Measurements from ENCODE around the gene AKR1C4. TPM values are rescaled to one million over a fixed set of nuclear protein-coding genes. Genes with fewer than 3 reads are reported as not detected.
"Not testable (repeated sequence)": the region's sequence is repeated elsewhere in the genome, so short reads cannot be mapped to it uniquely, and the experiment has no call there.

The AKR1C4 gene
- total RNA-seq, 4 donors from 2014 or later = not detected

DNA sequence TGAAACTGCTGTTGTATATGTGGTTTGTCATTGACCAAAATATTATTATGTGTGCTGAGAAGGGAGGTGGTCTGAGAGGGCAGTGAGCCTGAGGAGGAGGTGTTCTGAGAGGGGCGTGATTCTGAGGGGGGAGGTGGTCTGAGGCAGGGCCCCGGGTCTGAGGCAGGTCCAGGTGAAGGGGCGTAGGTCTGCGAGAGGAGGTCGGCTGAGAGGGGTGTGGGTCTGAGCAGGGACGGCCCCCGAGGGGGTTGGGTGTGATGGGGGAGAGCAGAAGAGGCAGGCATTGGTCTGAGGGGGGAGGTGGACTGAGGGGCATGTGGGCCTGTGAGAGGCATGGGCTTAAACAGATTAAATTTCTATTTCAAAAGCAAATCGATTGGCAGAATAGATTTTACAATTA lies 32.4 kb downstream of the AKR1C4 start:
- no peak for ATAC-seq (ENCODE audit: low FRiP score)
- DNase-seq (ENCODE audit: low spot score) = no peak
- TF ChIP-seq, protein P1, sequence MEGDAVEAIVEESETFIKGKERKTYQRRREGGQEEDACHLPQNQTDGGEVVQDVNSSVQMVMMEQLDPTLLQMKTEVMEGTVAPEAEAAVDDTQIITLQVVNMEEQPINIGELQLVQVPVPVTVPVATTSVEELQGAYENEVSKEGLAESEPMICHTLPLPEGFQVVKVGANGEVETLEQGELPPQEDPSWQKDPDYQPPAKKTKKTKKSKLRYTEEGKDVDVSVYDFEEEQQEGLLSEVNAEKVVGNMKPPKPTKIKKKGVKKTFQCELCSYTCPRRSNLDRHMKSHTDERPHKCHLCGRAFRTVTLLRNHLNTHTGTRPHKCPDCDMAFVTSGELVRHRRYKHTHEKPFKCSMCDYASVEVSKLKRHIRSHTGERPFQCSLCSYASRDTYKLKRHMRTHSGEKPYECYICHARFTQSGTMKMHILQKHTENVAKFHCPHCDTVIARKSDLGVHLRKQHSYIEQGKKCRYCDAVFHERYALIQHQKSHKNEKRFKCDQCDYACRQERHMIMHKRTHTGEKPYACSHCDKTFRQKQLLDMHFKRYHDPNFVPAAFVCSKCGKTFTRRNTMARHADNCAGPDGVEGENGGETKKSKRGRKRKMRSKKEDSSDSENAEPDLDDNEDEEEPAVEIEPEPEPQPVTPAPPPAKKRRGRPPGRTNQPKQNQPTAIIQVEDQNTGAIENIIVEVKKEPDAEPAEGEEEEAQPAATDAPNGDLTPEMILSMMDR (IDR thresholded peaks at IDR 0.05) = no peak

DNA sequence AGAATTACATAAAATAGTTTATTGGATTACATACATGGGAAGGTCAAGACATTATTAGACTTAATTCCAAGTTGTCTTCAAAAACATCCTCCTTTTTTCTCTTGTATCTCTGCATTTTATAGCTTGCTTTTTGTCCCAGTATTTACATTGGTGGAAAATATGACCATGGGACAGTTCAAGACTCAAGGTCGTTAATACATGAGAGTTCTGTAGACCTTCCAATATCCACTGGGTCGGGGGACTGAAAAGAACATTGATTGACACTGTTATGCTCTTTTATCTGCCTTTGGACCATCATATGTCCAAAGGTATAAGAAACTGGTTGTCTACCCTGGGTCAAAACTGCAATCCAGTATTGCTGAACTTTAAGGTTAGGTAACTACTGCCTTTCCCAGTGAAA lies 36.7 kb downstream of the AKR1C4 start:
- TF ChIP-seq, protein P1 (IDR thresholded peaks at IDR 0.05) = no peak

DNA sequence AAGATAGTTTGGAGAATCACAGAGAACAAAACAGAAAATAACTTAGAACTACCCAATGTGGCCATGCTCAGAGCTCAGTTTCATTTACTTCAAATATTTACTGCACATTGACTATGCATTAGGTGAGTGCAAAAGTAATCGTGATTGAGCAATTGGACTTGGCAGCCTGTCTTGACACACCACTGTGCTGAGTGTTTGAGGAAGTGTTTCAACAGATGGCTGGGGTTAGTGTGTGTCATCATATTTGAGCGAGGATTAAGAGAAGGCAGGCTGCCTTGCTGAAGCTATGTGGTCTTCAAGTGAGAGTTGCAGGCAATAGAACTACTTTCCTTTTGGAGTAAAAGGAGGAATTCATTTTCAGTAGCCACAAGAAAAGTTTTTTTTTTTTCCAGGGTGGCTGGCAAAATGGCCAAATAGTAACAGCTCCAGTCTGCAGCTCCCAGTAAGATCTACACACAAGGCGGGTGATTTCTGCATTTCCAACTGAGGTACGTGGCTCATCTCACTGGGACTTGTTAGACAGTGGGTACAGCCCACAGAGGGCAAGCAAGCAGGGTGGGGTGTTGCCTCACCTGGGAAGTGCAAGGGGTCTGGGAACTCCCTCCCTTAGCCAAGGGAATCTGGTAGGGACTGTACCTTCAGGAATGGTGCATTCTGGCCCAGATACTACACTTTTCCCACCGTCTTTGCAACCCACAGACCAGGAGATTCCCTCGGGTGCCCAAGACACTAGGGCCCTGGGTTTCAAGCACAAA lies 37.6 kb downstream of the AKR1C4 start:
- no peak for DNase-seq (ENCODE audit: low spot score)

More for the DNA sequence above, 36.7 kb downstream of the AKR1C4 start:
- ATAC-seq (ENCODE audit: low FRiP score) (no peak), DNase-seq (ENCODE audit: low spot score) (no peak)

DNA sequence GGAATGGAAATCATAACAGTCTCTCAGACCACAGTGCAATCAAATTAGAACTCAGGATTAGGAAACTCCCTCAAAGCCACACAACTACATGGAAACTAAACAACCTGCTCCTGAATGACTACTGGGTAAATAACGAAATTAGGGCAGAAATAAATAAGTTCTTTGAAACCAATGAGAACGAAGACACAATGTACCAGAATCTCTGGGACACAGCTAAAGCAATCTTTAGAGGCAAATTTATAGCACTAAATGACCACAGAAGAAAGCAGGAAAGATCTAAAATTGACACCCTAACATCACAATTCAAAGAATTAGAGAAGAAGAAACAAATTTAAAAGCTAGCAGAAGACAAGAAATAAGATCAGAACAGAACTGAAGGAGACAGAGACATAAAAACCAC lies 40.9 kb downstream of the AKR1C4 start:
- not testable (repeated sequence) for ATAC-seq (ENCODE audit: low FRiP score); DNase-seq (ENCODE audit: low spot score)

More for the DNA sequence above, 37.6 kb downstream of the AKR1C4 start:
- no peak for ATAC-seq (ENCODE audit: low FRiP score)
- TF ChIP-seq, protein P1 (IDR thresholded peaks at IDR 0.05) = no peak

DNA sequence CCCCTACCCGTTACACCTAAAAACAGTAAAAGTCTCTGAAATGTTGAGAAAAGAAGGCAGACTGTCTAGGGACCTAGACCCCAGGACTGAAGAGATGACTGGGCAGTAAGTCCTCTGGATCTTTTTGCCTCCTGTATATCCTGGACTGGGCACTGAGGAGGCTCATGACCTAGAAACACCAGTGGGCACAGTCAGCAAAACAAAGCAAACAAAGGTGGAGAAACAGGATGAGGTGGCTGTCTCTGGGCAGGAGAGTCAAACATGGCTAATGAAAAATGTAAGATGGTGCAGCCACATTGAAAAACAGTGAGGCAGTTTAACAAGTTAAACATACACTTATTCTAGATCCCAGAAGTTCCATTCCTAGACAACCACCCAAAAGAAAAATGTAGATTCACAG lies 45.9 kb downstream of the AKR1C4 start:
- TF ChIP-seq, protein P1 (IDR thresholded peaks at IDR 0.05) = no peak
- DNase-seq (ENCODE audit: low spot score) (no peak), ATAC-seq (ENCODE audit: low FRiP score) (no peak)

DNA sequence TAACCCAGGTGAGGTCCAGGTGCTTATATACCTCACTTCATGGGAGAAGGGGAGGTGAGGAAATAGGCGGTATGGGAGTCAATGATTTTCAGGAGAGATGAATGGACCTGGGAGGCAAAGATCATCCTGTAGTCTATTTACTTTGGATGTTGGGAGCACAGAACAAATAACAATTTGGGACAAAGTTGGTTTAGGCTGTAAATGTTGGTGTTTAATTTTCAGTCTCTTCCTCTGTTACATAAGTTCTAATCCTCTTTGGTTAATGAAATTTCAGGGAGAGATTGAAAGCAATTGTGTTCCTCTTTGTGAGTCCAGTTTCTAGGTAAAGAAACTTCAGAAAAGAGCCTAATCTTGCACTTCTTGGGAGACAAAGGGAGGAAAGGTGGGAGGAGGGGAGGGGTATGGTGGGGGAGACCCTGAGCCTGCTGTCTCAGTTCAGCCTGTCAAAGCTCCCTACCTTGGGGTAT lies 46.9 kb downstream of the AKR1C4 start:
- TF ChIP-seq, protein P1 (IDR thresholded peaks at IDR 0.05) = no peak
- ATAC-seq (ENCODE audit: low FRiP score) (no peak), DNase-seq (ENCODE audit: low spot score) (no peak)

DNA sequence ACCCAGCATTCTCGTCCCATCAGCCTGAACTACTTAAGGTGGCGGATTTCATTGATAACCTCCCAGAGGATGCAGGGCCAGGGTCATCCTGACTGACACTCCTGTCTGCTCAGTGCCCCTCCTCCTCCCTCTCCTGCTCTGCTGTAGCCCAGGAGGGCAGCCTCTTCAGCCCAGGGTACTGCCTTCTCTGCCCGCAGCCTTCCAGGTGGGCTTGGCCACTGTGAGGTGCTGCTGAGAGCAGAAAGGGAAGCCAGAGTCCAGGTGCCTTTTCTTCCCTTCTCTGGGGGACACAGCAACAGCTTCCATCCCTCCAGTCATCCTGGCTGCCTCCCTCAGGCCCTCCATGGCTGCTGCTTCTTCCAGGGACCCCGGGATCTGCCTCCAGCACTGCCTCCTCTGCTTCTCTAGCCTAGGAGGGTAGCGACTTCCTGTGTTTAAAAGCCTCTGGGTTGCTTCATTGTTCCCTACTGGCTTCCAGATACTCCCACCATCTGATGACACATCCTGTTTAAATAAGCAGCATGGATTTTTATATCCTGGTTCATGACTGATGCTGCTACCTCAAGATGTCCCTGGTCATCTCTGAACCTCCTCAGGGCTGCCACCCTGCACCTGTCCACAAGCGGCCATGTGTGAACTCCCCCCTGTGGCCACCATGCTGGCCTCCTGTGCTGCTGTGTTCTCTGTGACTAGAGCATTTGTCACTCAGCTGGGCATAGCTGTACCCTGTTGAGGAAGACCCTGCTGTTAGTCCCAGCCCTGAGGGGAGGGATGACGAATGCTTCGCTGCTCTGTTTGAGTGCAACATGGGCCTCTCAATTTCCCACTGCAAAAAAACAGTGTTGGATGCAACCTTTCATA lies 55.8 kb downstream of the AKR1C4 start:
- TF ChIP-seq, protein P1 (IDR thresholded peaks at IDR 0.05) = no peak
- no peak for DNase-seq (ENCODE audit: low spot score)
- ATAC-seq (ENCODE audit: low FRiP score) = no peak

Measured in omental fat pad (tissue), 4 donors.